Memory B cell (primary cell): Measurements from ENCODE around the gene PDLIM7.

ENCODE experiments used
- ATAC-seq: fragments of 150-1000 bp; cut with Tn5 transposase; 2 replicates; pipeline ENCODE4 v1.10.0; 2021; ENCODE audit warnings: low read depth, mild to moderate bottlenecking, moderate library complexity
- DNase-seq, 2 donors: peaks; one replicate each; pipeline ENCODE4 v3.0.0; 2022; ENCODE audit warnings: low spot score in 2 of 2
- H3K27ac Mint-ChIP-seq: one replicate; pipeline ENCODE4 v1.8.0; 2022; ENCODE audit warnings: mild to moderate bottlenecking, moderate library complexity, mixed read lengths
- H3K27me3 Mint-ChIP-seq: one replicate; pipeline ENCODE4 v1.8.0; 2022; ENCODE audit warnings: mixed read lengths
- H3K36me3 Mint-ChIP-seq: one replicate; pipeline ENCODE4 v1.8.0; 2022; ENCODE audit warnings: mild to moderate bottlenecking, mixed read lengths
- H3K4me1 Mint-ChIP-seq: one replicate; pipeline ENCODE4 v1.8.0; 2022; ENCODE audit warnings: mixed read lengths
- H3K4me3 Mint-ChIP-seq: one replicate; pipeline ENCODE4 v1.8.0; 2022; ENCODE audit warnings: mild to moderate bottlenecking, moderate library complexity, mixed read lengths
- H3K9me3 Mint-ChIP-seq: one replicate; pipeline ENCODE4 v1.8.0; 2022; ENCODE audit warnings: mixed read lengths

Gene PDLIM7

GRCh38 chr5:177442066-177442826 is 55.2 kb downstream of the PDLIM7 start:
- no peak for ATAC-seq
- no peak overlapping the region for H3K27ac Mint-ChIP-seq
- H3K27me3 Mint-ChIP-seq = no peaks in the 10 kb centered on the region
- DNase-seq = no peak
- H3K36me3 Mint-ChIP-seq = peaks cover 24% of the 10 kb centered on the region
- no peak overlapping the region for H3K4me3 Mint-ChIP-seq
- peaks cover 29% of the 10 kb centered on the region for H3K4me1 Mint-ChIP-seq
- no peaks in the 10 kb centered on the region for H3K9me3 Mint-ChIP-seq

DNA sequence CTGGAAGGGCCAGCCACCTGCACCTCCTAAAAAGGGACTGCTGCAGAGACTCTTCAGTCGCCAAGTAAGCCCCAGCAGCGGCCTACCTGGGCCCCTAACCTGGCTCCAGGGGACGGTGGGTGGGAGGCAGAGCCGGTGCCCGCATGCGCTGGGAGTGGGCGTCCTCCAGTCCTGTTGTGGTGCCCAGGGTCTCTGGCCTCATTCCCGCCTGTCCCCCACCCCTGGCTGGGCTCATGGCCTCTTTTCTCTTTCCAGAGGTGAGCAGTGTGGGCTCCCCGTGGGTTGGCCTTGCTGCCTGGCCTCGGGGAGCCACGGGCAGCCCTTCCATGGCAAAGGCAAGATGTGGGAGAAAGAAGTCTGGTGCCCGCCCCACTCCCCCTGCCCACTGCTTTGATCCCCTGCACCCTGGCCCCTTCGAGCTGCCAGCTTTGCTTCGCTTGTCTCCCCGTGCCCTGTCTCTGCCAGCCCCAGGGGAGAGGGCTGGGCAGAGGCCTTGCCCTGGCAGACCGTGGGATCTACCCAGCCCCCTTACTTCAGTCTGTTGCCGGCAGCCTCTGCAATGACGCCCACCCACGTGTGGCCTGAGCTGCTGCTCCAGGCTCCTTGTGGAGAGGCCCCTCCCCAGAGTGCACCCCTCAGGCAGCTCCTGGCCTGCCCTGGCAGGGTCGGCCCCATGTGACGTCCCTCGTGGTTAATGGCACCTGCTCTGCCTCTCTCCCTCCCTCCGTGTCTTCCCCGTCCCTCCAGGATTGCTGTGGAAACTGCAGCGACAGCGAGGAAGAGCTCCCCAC is 56.2 kb downstream of the PDLIM7 start:
- DNase-seq = no peak

DNA sequence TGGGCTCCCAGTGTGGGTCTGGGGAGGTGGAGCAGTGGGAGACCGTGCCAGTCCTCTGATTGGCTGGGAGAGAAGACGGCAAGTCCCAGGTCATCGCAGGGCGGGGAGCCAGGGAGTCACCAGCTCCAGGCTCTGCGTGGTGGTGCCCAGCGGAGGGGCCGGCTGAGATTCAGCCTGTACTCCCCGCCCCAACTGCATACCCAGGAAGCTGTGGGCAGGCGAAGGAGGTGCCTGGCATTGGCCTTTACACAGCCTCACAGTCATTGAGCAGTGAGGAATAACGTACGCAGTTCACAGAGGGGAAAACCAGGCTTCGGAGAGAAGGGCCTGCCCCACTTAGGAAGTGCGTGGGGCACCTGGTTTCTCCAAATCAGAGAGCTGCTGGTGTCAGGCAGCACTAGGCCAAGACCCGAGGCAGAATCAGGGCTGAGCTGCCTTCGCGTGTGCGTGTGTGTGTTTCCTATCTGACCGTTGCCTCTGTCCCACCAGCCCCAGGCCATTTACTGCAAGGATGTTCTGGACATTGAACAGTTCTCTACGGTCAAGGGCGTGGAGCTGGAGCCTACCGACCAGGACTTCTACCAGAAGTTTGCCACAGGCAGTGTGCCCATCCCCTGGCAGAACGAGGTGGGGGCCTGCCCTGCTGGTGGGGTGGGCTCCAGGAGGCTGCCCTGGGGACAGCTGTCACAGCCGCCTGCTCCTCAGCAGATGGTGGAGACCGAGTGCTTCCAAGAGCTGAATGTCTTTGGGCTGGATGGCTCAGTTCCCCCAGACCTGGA is 57.0 kb downstream of the PDLIM7 start:
- H3K9me3 Mint-ChIP-seq = no peaks in the 10 kb centered on the region
- ATAC-seq = no peak
- no peak overlapping the region for H3K4me3 Mint-ChIP-seq
- H3K27me3 Mint-ChIP-seq = no peaks in the 10 kb centered on the region
- no peak for DNase-seq
- peaks cover 25% of the 10 kb centered on the region for H3K4me1 Mint-ChIP-seq
- H3K27ac Mint-ChIP-seq = no peak overlapping the region
- H3K36me3 Mint-ChIP-seq = peaks cover 29% of the 10 kb centered on the region

More for the DNA sequence above, 56.2 kb downstream of the PDLIM7 start:
- Mint-ChIP-seq H3K4me1 (peaks cover 32% of the 10 kb centered on the region), H3K27me3 (no peaks in the 10 kb centered on the region), H3K4me3 (no peak overlapping the region), H3K36me3 (peaks cover 28% of the 10 kb centered on the region), H3K27ac (no peak overlapping the region), H3K9me3 (no peaks in the 10 kb centered on the region)
- no peak for ATAC-seq

GRCh38 chr5:177439518-177440053 is 57.8 kb downstream of the PDLIM7 start:
- Mint-ChIP-seq H3K36me3 (peaks cover 29% of the 10 kb centered on the region), H3K27me3 (no peaks in the 10 kb centered on the region), H3K27ac (no peak overlapping the region), H3K4me1 (peaks cover 18% of the 10 kb centered on the region), H3K4me3 (no peak overlapping the region), H3K9me3 (no peaks in the 10 kb centered on the region)
- no peak for DNase-seq
- ATAC-seq = no peak

- Mint-ChIP-seq H3K36me3 (peaks cover 29% of the 10 kb centered on the region), H3K9me3 (no peaks in the 10 kb centered on the region), H3K4me3 (no peak overlapping the region), H3K27ac (no peak overlapping the region), H3K4me1 (peaks cover 13% of the 10 kb centered on the region), H3K27me3 (no peaks in the 10 kb centered on the region)
- DNase-seq = no peak
- ATAC-seq = no peak
Observed at GRCh38 chr5:177438468-177438867, 58.9 kb downstream of the PDLIM7 start.

DNA sequence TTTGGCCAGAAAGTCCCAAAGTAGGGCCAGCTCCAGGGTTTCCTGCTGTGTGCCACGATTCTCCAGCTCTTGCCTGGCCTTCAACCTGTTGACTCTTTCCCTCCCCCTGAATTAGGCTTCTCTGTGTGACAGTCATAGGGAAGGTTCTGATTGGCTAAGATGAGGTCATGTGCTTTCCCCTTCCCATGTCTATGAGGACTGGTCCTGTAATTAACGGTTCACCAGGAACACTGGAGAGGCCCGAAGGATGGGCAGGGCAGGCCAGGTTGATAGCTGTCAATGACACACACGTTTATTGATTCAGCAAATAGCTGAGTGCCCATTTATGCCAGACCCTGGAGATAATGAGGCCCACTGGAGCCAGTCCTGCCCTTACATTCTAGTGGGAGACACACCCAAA is 59.8 kb downstream of the PDLIM7 start:
- Mint-ChIP-seq H3K4me1 (peaks cover 13% of the 10 kb centered on the region), H3K9me3 (no peaks in the 10 kb centered on the region), H3K27ac (no peak overlapping the region), H3K27me3 (no peaks in the 10 kb centered on the region), H3K4me3 (no peak overlapping the region), H3K36me3 (peaks cover 28% of the 10 kb centered on the region)
- DNase-seq (no peak), ATAC-seq (no peak)

DNA sequence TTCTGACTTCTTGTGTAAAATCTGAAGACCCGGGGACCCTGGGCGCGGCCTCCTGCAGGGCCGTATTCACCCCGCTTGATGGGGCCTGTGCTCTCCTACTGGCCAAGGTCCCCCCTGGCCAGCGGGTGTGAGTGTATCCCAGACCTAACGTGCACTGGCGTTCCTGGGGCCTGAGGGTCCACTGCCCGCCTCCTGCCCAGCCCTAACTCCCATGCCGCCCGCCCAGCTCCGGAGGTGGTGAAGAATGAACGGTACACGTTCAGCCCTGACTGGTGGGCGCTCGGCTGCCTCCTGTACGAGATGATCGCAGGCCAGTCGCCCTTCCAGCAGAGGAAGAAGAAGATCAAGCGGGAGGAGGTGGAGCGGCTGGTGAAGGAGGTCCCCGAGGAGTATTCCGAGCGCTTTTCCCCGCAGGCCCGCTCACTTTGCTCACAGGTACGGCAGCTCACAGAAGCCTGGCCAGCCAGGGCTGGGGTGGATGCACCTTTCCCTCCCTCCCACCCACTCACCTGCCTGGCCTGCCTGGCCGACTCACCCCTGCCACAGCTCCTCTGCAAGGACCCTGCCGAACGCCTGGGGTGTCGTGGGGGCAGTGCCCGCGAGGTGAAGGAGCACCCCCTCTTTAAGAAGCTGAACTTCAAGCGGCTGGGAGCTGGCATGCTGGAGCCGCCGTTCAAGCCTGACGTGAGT is 61.4 kb downstream of the PDLIM7 start:
- ATAC-seq (no peak), DNase-seq (no peak)
- H3K4me1 Mint-ChIP-seq = peaks cover 18% of the 10 kb centered on the region
- H3K27ac Mint-ChIP-seq = no peak overlapping the region
- H3K4me3 Mint-ChIP-seq = no peak overlapping the region
- H3K27me3 Mint-ChIP-seq = no peaks in the 10 kb centered on the region
- H3K36me3 Mint-ChIP-seq = peaks cover 20% of the 10 kb centered on the region
- no peaks in the 10 kb centered on the region for H3K9me3 Mint-ChIP-seq

DNA sequence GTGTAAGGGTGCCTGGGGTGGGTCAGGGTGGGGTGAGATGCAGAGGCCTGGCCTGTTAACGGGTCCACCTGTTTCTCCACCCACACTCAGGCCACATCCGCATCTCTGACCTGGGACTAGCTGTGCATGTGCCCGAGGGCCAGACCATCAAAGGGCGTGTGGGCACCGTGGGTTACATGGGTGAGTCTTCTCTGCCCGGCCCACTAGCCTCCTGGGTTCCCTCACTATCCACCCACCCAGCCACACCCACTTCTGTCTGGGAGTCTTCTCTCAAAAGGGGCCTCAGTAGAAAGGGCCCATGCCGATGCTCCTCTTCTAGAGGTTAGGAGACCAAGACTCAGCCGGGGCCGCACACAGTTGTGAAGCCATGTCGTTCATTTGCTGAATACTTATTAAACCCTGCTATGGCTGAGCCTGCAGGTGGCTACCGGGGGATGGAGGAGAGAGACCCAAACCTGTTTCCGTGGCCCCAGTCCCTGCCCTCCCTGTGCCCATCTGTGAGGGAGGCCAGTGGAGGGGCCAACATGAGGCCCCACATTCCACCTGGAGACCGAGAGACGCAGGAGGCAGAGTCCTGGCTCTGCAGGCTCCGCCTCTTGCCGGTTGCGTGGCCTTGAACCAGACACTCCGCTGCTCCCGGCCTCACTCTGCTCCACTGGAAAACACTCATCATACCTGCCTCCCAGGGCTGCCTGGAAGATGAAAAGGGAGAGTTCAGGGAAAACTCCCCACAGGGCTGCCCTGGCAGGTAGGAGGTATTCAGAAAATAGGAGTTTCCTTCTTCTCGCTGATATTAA is 62.3 kb downstream of the PDLIM7 start:
- no peak for DNase-seq
- Mint-ChIP-seq H3K27ac (no peak overlapping the region), H3K4me1 (peaks cover 27% of the 10 kb centered on the region), H3K27me3 (no peaks in the 10 kb centered on the region), H3K36me3 (peaks cover 25% of the 10 kb centered on the region), H3K4me3 (no peak overlapping the region), H3K9me3 (no peaks in the 10 kb centered on the region)
- no peak for ATAC-seq

DNA sequence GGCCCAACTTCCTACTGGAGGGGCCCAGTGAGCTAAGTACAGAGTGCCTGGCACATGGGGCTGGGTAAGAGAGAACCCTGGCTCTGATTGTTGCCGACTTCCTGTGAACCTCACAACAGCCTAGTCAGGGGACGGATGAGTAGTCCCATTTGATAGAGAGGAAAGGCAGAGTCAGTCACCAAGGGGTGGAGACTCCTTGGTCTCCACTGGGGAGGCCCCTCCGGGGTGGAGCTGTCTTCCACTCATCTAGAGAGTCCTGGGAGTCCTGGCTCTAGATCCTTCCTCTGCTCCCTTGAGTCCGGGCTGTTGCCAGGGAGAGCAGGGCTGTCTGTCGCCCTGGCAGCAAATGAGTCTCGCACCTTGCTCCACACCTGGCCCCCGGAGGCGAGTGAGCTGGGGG is 63.0 kb downstream of the PDLIM7 start:
- peaks cover 20% of the 10 kb centered on the region for H3K36me3 Mint-ChIP-seq
- H3K4me1 Mint-ChIP-seq = peaks cover 28% of the 10 kb centered on the region

DNA sequence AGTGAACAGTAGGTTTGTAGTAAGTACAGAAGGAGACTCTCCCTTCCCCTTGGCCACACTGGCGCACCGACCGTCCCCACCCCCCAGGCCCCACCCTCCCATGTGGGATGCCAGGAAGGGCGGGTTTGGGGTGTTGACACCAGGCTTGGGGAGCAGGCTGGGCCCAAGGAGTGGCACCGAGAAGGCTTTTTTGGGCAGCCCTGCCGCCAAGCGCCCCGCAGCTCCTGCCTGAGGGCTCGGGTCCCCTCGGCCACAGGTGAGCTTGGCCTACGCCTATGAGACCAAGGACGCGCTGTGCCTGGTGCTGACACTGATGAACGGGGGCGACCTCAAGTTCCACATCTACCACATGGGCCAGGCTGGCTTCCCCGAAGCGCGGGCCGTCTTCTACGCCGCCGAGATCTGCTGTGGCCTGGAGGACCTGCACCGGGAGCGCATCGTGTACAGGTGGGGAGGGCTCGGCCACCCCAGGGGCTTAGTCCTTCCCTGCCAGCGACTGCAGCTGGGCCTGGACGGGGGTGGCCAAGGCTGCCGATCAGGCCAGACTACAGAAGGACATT is 63.7 kb downstream of the PDLIM7 start:
- H3K4me1 Mint-ChIP-seq = peaks cover 35% of the 10 kb centered on the region
- peak overlapping the region; percentile 24 for H3K27ac Mint-ChIP-seq
- peaks cover 21% of the 10 kb centered on the region for H3K36me3 Mint-ChIP-seq
- DNase-seq = no peak
- H3K9me3 Mint-ChIP-seq = no peaks in the 10 kb centered on the region
- no peaks in the 10 kb centered on the region for H3K27me3 Mint-ChIP-seq
- ATAC-seq = no peak
- H3K4me3 Mint-ChIP-seq = no peak overlapping the region

More for the DNA sequence above, 63.0 kb downstream of the PDLIM7 start:
- ATAC-seq (no peak), DNase-seq (no peak)
- Mint-ChIP-seq H3K27me3 (no peaks in the 10 kb centered on the region), H3K27ac (peak overlapping the region; percentile 24), H3K4me3 (no peak overlapping the region), H3K9me3 (no peaks in the 10 kb centered on the region)
